Thoracic aorta (tissue), 2 donors: ENCODE data around the gene CACNA1H. TPM values are rescaled to one million over a fixed set of nuclear protein-coding genes. Genes with fewer than 3 reads are reported as not detected.
"Not testable (repeated sequence)": the region's sequence is repeated elsewhere in the genome, so short reads cannot be mapped to it uniquely, and the experiment has no call there.

Experiments
- ATAC-seq: fragments of 150-250 bp; one replicate; pipeline ENCODE4 v1.8.0; 2017; ENCODE audit warnings: low read depth; ENCODE audit not compliant: insufficient number of reproducible peaks, low FRiP score
- DNase-seq: peaks from one replicate; pipeline ENCODE4 v3.0.0-alpha.2; 2020; ENCODE audit warnings: low spot score
- H3K27ac ChIP-seq, 2 donors: fragments of 200-600 bp; sonication (generic); 1 replicate in 1 of 2; 2 replicates in 1 of 2; pipeline ENCODE4 v1.5.1; 2016; ENCODE audit warnings: mild to moderate bottlenecking in 2 of 2, moderate library complexity in 2 of 2
- H3K27me3 ChIP-seq: fragments of 200-600 bp; sonication (generic); replicated peaks from 2 replicates; pipeline ENCODE4 v1.6.0; 2016; ENCODE audit warnings: mild to moderate bottlenecking; ENCODE audit not compliant: insufficient read depth
- H3K36me3 ChIP-seq: fragments of 200-600 bp; sonication (generic); one replicate; pipeline ENCODE4 v1.5.1; 2016
- H3K4me1 ChIP-seq, 2 donors: fragments of 200-600 bp; sonication (generic); 1 replicate in 1 of 2; 2 replicates in 1 of 2; pipeline versions ENCODE4 v1.5.1 to v1.6.0; 2016; ENCODE audit warnings: low read depth in 2 of 2, mild to moderate bottlenecking in 1 of 2; ENCODE audit not compliant: control insufficient read depth in 1 of 2
- H3K4me3 ChIP-seq: fragments of 200-600 bp; sonication (generic); 2 replicates; pipeline ENCODE4 v1.5.1; 2016; ENCODE audit warnings: mild to moderate bottlenecking
- H3K9me3 ChIP-seq: fragments of 200-600 bp; sonication (generic); 2 replicates; pipeline ENCODE4 v1.5.1; 2016
- total RNA-seq, 2 donors: library from RNA; depleted of rRNA; stranded (reverse); fragments of >200 nt; gene quantifications; one replicate each; pipeline versions ENCODE4 v1.1.0 to v1.2.3, GENCODE V29; 2016
- TF ChIP-seq, protein P1 (sequence below): fragments of 200-600 bp; sonication (generic); IDR thresholded peaks from one replicate; pipeline ENCODE4 v1.5.1; 2019; ENCODE audit warnings: antibody characterized with exemption

CACNA1H gene
- total RNA-seq, 2 donors from 2014 or later: 14.7 to 33.0 TPM

- DNase-seq (no peak), ATAC-seq (no peak)
- TF ChIP-seq, protein P1, sequence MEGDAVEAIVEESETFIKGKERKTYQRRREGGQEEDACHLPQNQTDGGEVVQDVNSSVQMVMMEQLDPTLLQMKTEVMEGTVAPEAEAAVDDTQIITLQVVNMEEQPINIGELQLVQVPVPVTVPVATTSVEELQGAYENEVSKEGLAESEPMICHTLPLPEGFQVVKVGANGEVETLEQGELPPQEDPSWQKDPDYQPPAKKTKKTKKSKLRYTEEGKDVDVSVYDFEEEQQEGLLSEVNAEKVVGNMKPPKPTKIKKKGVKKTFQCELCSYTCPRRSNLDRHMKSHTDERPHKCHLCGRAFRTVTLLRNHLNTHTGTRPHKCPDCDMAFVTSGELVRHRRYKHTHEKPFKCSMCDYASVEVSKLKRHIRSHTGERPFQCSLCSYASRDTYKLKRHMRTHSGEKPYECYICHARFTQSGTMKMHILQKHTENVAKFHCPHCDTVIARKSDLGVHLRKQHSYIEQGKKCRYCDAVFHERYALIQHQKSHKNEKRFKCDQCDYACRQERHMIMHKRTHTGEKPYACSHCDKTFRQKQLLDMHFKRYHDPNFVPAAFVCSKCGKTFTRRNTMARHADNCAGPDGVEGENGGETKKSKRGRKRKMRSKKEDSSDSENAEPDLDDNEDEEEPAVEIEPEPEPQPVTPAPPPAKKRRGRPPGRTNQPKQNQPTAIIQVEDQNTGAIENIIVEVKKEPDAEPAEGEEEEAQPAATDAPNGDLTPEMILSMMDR: no peak
- Histone ChIP-seq H3K4me1 (no peaks in the 10 kb centered on the region), H3K27ac (no peak overlapping the region), H3K9me3 (no peaks in the 10 kb centered on the region), H3K36me3 (no peaks in the 10 kb centered on the region), H3K27me3 (no peaks in the 10 kb centered on the region), H3K4me3 (no peak overlapping the region)
These were observed 111.6 kb downstream of the CACNA1H start for GRCh38 chr16:1264345-1265089.

DNA sequence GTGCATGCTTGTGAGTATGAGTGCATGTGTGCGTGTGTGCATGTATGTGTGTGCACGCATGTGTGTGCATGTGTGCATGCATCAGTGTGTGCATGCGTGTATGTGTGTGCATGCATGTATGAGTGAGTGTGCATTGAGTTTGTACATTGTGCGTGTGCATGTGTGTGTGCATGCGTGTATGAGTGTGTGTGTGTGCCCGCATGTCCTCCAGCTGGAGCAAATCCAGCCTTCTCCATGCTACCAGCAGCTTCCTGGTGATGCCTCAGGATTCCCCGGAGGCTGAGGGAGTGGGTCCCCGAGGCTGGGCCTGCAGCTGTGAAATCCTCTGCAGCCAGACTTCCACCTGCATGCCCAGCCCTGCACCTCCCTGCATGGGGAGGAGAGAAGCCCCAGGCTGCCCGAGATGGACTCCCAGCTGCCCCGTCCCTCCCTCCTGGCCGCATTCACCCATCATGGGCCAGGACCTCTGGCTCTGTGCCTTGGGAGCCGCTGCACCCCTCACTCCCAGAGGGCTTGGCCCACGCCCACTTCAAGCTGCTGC is 112.3 kb downstream of the CACNA1H start:
- no peak overlapping the region for H3K4me3 ChIP-seq

GRCh38 chr16:1265826-1266225 is 112.9 kb downstream of the CACNA1H start:
- no peak for ATAC-seq
- no peaks in the 10 kb centered on the region for H3K27me3 ChIP-seq
- H3K4me3 ChIP-seq: no peak overlapping the region
- H3K36me3 ChIP-seq: no peaks in the 10 kb centered on the region
- H3K4me1 ChIP-seq: no peaks in the 10 kb centered on the region
- TF ChIP-seq, protein P1: no peak
- H3K9me3 ChIP-seq: no peaks in the 10 kb centered on the region
- no peak for DNase-seq
- H3K27ac ChIP-seq: no peak overlapping the region

More for the DNA sequence above, 112.3 kb downstream of the CACNA1H start:
- no peaks in the 10 kb centered on the region for H3K36me3 ChIP-seq
- no peaks in the 10 kb centered on the region for H3K4me1 ChIP-seq
- TF ChIP-seq, protein P1: no peak
- no peak for ATAC-seq
- no peaks in the 10 kb centered on the region for H3K9me3 ChIP-seq
- no peaks in the 10 kb centered on the region for H3K27me3 ChIP-seq
- DNase-seq: no peak
- H3K27ac ChIP-seq: no peak overlapping the region

DNA sequence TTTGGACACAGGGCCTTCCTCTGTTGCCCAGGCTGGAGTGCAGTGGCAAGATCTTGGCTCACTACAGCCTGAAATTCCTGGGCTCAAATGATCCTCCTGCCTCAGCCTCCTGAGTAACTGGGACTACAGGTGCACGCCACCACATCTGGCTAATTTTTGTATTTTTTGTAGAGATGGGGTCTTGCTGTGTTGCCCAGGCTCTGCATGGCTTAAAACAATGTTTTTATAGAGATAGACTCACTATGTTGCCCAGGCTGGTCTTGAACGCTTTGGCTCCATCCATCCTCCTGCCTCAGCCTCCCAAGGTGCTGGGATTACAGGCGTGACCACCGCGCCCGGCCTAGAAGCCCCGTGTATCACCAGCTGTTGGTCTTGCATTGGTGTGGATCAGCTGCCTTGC is 116.5 kb downstream of the CACNA1H start:
- not testable (repeated sequence) for ATAC-seq, H3K4me1 ChIP-seq, DNase-seq, H3K27ac ChIP-seq, H3K4me3 ChIP-seq, H3K27me3 ChIP-seq, H3K9me3 ChIP-seq, H3K36me3 ChIP-seq

DNA sequence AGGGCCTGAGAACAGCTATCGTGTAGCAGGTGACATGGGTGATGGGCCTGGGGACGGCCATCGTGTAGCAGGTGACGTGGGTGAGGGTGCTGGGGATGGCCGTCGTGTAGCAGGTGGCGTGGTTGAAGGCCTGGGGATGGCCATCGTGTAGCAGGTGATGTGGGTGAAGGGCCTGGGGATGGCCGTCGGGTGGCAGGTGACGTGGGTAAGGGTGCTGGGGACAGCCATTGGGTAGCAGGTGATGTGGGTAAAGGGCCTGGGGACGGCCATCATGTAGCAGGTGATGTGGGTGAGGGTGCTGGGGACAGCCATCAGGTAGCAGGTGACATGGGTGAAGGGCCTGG is 118.4 kb downstream of the CACNA1H start:
- H3K4me3 ChIP-seq: no peak overlapping the region
- H3K4me1 ChIP-seq: peaks cover 0 to 4% of the 10 kb centered on the region in 2 donors
- DNase-seq (no peak), ATAC-seq (no peak)
- H3K27me3 ChIP-seq: no peaks in the 10 kb centered on the region
- H3K27ac ChIP-seq: no peak overlapping the region
- H3K9me3 ChIP-seq: no peaks in the 10 kb centered on the region
- H3K36me3 ChIP-seq: no peaks in the 10 kb centered on the region
- TF ChIP-seq, protein P1: no peak

Other genes starting within 250 kb of the CACNA1H start
- gene LMF1, start 182.1 kb upstream of the CACNA1H start, total RNA-seq: 10 to 100 TPM; 47.1 to 49.3 TPM
- 10 to 100 TPM in 1 of 2 donors, 1 to 10 TPM in 1; 5.7 to 10.1 TPM for gene SOX8, start 171.3 kb upstream of the CACNA1H start, total RNA-seq
- gene SSTR5, start 80.4 kb upstream of the CACNA1H start, total RNA-seq: 1 to 10 TPM; 3.0 to 3.8 TPM
- 1 to 10 TPM; 4.3 to 7.0 TPM for gene C1QTNF8, start 56.9 kb upstream of the CACNA1H start, total RNA-seq
- gene TPSG1, start 72.2 kb downstream of the CACNA1H start, total RNA-seq: under 1 TPM in 1 of 2 donors, not detected in 1; 0.54 TPM
- 100 to 1,000 TPM in 1 of 2 donors, 10 to 100 TPM in 1; 58.3 to 198 TPM for gene TPSB2, start 77.1 kb downstream of the CACNA1H start, total RNA-seq
- 100 to 1,000 TPM in 1 of 2 donors, 10 to 100 TPM in 1; 26.0 to 164 TPM for gene TPSAB1, start 87.6 kb downstream of the CACNA1H start, total RNA-seq
- 1 to 10 TPM in 1 of 2 donors, not detected in 1; 3.1 TPM for gene TPSD1, start 103.0 kb downstream of the CACNA1H start, total RNA-seq
- gene UBE2I, start 156.5 kb downstream of the CACNA1H start, total RNA-seq: 10 to 100 TPM; 68.2 to 76.1 TPM
- 10 to 100 TPM in 1 of 2 donors, 1 to 10 TPM in 1; 2.5 to 15.7 TPM for gene BAIAP3, start 180.5 kb downstream of the CACNA1H start, total RNA-seq
- gene TSR3, start 198.8 kb downstream of the CACNA1H start, total RNA-seq: 100 to 1,000 TPM in 1 of 2 donors, 10 to 100 TPM in 1; 61.7 to 124 TPM
- 10 to 100 TPM; 67.9 to 69.7 TPM for gene GNPTG, start 198.8 kb downstream of the CACNA1H start, total RNA-seq